Measurements from ENCODE around the gene GDI2.
"Not testable (repeated sequence)": the region's sequence is repeated elsewhere in the genome, so short reads cannot be mapped to it uniquely, and the experiment has no call there.

The GDI2 gene

DNA sequence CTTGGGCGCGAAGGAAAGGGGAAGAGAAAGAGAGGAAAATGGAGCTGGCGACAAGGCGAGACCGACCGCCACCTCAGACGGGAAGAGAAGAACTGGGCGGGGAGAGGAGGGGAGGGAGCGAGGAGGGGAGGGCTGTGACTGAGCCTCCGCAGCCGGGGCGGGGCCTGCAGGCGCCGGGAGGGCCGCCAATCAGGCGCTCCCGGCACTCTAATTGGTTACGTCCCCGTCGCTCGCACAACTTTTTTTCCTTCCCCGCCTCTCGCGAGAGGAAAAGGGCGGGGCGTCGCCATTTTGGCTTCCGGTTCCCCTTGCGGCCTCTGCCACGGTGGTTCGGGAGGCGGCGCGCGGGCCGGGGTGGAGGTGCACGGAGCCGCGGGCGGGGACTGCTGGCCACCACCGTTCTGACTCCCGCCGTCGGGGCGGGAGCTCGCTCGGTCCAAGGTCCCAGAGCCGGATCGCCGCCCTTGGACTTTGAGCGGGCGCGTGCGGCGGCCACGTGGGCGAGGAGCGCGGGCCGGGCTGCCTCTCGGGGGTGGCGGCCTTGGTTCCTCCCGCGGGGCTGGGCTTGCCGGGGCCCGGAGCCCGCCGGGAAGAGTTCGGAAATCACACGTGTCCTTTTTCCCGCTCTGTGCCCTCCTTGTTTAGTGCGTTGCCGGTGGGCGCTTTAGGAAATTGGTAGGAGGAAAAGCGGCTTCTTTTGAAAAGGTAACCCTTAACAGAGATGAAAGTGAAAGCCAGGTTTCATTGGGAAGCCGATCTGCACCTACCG, at the start of gene GDI2:
Gene GDI2 (minus strand): TSS at position 94 of the 769 bp plus-strand sequence. CDS start 176 bp downstream, outside the sequence.
- peak; percentile 97 for DNase-seq (ENCODE audit: low spot score)

DNA sequence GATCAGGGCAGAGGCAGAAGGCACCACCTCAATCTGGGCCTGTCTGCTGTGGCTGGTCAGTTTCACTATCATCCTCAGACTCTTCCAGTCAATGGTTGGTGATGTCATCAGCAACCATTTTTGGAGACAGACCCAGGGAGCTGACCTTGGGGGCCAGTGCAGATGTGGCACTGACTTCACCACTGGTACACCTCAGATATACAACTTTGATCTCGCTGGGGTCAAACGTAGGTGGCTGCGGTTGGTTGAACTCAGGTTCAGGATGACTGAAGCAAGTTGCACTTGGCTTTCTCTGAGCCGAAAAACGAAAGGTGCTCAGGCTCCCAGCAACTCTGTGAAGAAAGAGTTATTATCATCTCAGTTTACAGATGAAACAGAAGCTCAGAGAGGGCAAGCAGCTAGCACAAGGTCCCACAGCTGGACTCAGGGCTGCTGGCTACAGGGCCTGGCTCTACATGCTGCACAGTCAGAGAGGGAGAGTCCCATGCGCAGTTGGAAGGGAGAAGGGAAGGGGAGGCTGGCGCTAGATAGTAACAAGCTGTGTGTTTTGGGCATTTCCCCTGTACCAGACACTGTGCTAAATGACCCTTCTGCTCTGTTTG, 49.2 kb upstream of the GDI2 start:
- DNase-seq (ENCODE audit: low spot score): no peak

DNA sequence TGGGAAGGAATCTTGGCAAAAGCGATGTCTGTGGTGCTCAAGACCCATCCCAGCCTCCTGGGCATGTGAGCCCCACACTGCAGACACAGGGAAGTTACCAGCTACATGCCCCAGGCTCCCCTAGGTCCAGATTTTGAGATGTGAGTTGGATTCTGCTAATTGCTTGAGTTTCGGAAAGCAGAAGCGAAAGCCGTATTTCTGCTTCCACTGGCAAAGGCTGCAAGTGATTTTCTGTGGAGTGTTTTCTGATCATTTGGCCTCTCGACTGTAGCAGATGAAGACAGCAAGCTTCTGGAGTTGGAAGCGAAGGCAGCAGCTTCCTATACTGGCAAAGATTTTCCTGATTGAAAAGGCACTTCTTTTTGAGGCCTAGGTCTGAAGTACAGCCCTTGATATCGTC, 46.8 kb upstream of the GDI2 start:
- DNase-seq (ENCODE audit: low spot score): peak; percentile 28

DNA sequence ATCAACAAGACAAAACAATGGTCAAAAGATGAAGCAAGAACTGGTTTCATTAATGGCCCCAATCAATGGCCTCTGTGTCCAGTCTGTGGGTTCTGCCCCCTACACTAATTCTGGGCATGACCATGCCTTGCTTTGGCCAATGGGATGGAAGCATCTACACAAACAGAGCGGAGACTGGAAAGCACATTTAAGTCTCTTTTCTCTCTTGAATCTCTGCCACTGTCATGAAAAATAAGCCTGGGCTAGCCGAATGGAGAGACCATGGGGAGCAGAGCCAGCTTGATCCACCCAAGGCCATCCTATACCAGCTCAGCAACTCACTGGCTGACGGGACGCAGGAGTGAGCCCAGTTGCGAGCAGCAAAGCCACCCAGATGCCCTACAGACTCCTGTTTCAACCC, 45.6 kb upstream of the GDI2 start:
- DNase-seq (ENCODE audit: low spot score): peak; percentile 95

DNA sequence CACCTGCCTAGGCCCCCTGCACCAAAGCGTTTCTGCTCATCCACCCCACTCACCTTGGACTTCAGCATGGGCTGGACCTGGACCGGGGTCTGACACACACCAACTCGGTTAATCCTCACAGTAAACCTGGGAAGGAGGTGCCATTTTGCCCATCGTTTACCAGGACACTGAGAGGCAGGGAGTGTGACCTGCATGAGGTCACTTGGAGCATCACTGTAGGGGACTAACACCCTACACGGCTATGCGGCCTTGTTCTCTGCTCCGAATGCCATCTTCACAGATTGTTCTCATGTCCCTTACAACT, 43.4 kb upstream of the GDI2 start:
- DNase-seq (ENCODE audit: low spot score): no peak

DNA sequence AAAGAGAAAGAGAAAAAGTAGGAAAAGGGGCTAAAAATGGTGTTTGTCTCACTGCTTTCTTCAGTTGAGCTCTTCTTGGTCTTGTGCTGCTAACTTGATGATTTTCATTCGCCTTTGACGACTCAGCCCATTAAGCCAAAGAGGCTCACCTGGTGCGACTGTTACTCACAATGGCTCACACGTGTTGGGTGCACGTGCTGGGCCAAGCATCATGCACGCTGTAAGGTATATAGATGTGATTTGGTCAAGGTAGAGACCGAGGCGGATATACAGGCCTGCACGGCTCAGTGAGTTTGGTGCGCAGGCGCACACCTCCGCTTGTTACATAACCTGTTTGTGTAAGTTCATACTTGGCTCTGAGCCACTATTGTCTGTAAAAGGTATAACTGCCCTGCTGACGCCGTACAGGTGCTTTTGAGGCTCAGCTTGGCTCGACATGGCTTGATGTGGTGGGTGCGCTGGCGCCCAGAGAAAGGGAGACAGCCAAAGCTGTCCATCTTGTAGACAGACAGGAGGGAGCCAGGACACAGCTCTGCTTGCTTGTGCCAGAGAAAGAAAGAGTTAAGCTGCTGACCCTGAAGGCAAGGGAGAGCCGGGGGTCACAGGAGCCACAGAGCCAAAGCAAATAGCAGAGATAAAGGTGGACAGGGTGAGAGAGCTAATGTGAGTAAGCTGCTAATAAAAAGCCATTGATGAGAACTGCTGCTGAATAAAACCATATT, 42.9 kb upstream of the GDI2 start:
- no peak for DNase-seq (ENCODE audit: low spot score)

DNA sequence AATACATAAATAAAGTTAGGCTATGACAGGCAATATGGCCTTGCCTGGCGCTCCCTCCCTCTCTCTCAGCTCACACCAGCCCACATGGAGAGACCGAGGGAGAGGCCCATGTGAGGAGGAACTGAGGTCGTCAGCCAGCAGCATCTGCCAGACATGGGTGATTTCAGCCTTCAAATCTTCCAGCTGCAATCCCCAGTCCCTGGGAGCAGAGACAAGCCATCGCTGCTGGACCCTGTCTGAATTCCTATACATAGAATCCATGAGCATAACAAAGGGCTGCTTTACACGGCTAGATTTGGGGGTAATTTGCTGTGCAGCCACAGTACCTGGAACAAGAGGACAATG, 40.9 kb upstream of the GDI2 start:
- no peak for DNase-seq (ENCODE audit: low spot score)

DNA sequence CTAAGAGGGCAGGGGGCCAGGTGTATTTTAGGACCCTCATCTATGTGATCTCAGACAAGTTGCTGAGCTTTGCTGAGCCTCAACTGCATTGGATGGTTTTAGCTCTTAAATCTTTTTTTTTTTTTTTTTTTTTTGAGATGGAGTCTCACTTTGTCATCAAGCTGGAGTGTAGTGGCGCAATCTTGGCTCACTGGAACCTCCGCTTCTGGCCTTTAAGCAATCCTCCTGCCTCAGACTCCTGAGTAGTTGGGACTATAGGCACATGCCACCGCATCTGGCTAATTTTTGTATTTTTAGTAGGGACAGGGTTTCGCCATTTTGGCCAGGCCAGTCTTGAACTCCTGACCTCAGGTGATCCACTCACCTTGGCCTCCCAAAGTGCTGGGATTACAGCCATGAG, 33.4 kb upstream of the GDI2 start:
- not testable (repeated sequence) for DNase-seq (ENCODE audit: low spot score)

DNA sequence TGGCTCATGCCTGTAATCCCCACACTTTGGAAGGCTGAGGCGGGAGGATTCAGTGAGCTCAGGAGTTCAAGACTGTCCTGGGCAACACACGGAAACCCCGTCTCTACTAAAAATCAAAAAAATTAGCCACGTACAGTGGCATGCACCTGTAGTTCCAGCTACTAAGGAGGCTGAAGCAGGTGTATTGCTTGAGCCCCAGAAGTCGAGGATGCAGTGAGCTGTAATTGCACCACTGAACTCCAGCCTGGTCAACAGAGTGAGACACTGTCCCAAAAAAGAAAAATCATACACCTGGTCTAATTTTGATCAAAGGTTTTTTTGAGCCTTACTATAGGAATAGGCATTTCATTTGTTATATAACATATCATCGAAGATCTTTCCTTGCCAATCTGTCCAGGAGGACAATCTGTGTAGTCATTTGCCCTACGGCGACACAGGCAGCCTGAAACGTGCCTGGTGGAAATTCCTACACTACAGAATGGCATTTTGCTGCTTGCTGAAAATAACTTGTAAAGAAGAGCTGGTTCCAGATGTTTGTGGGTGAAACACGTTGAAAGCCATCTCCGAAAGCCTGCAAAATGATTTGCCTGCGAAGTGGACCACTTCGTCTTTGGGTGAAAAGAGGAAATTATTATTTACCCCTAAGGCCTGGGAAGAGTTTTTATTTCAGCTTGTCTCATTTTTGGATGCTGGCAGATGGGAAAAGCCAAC, 31.3 kb upstream of the GDI2 start:
- DNase-seq (ENCODE audit: low spot score): no peak

DNA sequence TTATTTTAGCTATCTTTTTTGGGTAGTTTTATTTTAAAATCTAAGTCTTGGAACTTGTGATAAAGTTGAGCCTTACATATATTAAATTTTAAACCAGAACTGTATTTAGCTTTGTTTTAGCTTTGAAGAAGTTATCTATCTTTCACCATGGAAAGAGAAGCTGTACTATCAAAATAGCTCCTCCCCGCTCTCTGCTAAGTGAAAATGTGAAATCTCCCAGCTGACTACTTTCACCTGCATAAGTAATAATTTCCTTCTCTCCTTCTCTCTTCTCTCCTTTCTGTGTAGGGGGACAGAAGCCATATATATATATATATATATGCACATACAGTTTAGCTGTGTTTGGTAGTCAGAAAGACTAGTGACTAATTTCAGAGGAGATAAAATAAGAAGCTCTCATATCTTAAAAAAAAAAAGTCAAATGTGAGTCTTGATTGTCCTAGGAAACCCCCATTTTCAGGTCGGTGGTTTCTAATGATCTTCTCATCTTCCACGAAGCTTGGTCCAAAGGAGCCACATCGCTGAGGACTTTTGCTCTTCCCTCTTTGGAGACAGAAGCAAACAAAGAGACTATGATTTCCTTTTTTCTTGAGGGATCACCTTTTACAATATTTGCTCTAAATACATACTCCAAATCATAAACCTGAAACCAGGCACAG, 30.6 kb upstream of the GDI2 start:
- DNase-seq (ENCODE audit: low spot score): no peak

DNA sequence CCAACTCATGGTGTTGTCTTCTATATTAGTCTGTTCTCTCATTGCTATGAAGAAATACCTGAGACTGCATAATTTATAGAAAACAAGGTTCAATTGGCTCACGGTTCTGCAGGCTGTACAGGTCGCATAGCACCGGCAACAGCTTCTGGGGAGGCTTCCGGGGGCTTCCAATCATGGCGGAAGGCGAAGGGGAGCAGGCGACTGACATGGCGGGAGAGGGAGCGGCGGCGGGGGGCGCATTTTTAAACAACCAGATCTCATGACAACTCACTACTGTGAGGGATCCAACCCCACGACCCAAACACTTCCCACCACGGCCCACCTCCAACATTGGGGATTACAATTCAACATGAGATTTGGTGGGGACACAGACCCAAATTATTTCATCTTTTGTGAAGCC, 28.7 kb upstream of the GDI2 start:
- no peak for DNase-seq (ENCODE audit: low spot score)

DNA sequence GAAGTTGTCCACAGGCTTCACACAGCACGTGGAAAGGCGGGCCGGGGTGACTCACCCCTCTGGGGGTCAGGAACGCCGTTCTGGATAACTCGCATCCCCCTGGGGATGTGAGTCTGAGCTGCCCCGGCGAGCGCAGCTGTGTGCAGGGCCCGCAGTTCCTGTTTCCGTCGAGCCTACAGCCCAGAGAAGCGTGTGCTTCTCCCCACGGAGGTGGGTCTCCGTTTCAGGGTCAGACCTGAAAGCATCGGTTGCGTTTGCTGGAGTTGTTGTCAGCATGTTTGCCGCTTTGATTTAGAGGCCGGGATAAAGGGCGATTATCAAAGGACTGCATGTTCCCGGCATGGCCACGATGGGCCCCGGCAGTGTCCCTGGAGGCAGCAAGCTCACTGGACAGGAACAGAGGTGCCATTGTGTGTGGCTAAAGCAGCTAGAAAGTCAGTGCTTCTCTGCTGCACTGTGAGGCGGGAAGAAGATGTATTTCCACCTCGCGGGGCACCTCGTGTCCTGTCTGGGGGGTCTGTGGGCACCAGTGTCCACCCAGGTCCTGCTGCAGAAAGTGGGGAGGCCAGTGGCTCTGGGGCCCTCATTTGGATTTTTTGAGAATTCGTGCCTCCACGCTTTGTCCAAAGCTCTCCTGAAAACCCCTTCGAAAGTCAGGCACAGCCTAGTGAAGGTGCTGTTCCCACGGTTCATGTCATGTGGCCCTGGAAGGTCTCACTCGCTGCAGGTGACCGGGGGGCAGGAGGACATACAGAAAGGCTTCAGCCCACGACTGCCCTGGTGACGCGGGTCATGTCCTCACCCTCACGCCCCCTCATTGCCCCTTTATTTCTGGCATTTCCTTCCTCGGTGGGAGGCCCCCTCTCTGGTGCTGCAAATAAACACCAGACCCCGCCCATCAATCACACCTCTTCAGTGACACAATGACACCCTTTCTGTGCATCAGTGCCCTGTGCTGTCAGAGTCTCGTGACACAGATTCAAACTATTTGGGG, 27.4 kb upstream of the GDI2 start:
- DNase-seq (ENCODE audit: low spot score): peak; percentile 86

DNA sequence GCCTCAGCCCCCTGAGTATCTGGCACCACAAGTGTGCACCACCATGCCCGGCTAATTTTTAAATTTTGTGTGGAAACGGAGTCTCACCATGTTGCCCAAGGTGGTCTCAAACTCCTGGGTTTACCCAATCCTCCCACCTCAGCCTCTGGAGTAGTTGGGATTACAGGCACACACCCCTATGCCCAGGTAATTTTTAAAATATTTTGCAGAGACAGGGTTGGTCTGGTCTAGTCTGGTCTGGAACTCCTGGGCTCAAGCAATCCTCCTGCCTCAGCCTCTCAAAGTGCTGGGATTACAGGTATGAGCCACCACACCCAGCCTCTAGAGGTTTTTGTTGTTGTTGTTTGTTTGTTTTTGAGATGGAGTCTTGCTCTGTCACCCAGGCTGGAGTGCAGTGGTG, 22.9 kb upstream of the GDI2 start:
- not testable (repeated sequence) for DNase-seq (ENCODE audit: low spot score)

DNA sequence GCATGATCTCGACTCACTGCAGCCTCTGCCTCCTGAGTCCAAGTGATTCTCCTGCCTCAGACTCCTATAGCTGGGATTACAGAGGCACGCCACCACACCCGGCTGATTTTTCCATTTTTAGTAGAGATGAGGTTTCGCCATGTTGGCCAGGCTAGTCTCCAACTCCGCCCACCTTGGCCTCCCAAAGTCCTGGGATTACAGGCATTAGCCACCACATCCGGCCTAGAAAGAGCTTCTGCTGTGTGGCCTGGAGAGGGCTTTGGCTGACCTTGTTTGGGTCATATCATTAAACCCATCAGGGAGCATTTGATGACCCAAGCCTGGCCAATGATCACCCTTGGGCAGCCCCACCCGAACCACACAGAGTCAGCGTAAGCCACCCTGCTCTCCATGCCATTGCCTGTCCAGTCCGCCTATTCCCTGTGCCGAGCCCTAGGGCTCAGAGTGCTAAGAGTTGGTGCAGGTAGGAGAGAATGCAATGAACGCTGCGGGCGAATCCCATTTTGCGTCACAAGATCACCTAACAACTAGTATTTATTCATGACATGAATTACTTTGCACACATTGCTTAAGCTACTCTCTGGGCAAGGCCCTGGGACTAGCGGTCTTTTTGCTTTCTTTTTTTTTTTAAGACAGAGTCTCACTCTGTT, 22.3 kb upstream of the GDI2 start:
- DNase-seq (ENCODE audit: low spot score): no peak

DNA sequence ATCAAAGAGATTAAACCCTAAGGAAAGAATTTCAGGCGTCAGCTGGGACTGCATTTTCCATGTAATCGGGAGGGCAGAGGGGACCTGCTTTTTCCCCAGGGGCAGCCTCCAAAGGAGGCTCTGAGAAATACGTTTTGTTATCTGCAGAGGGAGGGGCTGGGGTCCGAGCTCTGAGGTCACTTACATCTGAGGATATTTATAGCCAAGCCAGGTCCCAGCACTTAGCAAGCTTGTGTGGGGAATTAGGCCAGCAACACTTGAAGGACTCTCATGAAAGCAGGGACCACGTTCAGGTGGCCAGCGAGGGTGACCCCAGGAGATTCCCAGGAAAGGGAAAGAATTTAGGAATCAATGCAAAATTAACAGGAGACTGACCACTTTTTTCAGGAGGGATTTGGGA, 20.6 kb upstream of the GDI2 start:
- no peak for DNase-seq (ENCODE audit: low spot score)

DNA sequence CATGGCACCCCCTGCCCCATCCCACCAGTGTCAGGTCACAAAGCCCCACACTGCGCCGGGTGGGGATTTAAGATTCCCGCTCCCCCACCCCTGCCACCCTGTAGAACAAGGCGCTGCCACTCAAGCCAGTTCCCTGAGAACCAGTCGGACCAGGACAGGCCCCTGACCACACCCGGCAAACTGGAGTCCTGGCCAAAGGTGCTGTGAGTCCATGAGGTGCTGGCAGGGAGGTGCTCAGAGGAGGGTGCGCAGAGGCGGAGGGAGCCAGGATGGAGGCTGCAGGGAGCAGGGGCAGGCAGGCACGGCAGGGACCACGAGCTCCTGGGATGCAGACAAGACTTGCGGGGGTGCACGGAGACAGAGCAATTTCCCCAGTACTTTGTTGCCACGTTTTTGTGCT, 19.7 kb upstream of the GDI2 start:
- DNase-seq (ENCODE audit: low spot score): no peak

DNA sequence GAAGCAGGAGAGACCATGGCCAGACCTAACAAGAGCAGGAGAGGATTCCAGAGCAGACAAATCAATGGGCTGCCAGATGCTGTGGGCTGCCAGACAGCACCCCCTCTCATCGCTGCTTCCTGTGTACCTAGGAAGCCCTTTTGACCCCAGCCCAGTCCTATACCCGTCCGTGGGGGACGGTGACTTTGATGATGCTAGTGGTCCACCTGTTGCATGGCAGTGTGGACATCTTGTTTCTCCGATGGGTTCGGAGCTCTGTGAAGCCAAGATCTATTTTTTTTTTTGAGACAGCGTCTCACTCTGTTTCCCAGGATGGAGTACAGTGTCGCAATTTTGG, 18.2 kb upstream of the GDI2 start:
- DNase-seq (ENCODE audit: low spot score): no peak

DNA sequence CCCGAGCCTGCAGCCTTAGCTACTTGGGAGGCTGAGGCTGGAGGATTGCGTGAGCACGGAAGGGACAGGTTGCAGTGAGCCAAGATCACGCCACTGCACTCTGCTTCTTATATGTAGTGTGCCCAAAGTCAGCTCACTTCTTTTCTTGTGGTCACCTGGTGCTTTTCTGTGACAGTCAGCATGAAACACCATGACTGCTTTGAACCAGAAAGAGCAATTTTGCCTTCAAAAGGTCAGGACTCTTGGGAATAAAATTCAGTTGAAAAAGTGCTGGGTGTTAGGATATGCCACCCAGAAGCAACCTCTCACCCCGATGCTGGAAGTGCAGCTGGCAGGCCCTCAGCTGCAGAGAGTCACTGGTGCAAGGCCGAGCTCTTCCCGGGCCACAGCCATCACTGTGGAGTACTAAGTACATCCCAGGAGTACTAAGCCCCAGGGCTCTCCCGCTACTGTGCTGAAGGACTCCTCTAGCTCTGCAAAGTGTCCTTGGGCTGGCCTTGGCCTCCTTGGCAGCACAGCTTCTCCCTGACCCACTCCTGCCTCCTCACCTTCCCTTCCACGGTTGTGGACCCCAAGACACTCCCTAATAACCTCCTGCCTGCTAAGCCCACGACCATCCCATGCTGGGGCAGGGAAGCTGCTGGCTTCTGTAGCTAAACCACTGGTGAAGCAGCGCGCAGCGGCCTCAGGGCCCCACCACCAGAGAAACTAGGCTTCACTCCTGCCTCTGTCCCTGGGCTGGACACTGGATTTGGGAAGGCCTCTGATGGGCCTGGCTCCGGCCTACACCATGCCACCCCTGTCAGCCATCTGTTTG, 17.6 kb upstream of the GDI2 start:
- DNase-seq (ENCODE audit: low spot score): no peak

DNA sequence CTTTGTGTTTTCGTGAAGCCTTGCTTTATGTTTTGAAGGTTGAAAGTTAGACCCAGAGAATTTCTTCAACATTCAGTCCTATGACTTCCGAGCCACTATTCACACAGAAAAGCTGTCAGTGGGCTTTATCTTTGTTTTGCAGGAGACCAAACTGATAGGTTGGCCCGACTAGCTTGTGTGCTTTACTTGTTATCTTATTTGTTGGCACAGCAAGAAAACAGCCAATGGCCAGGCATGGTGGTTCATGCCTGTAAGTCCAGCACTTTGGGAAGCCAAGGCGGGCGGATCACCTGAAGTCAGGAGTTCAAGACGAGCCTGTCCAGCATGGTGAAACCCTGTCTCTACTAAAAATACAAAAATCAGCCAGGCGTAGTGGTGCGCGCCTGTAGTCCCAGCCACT, 16.0 kb upstream of the GDI2 start:
- no peak for DNase-seq (ENCODE audit: low spot score)

DNA sequence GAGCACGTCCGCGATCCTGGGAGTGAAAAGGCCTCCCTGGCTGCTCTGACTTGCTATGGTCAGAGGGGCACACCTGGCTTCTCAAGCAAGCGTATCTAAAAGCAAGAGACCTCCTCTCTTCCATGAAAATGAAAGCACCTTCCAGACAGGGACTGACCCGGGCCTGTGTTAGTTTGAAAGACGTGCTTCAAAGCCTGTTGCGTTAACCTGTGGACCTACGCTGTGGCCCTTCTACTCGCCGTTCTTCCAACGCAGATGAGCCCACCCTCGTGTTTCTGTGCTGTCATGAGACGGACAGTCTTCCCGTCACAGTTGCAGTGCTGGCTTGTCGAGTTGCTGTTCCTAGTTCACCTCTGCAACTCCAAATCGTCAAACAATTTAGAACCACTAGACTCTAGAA, 15.5 kb upstream of the GDI2 start:
- no peak for DNase-seq (ENCODE audit: low spot score)

Data from globus pallidus (tissue), 1 donor.